NCI-H2196 (cell line): ENCODE measurements around the gene FEZF1.

Experiments used
- DNase-seq: peaks from one replicate; lab custom pipeline; 2025; ENCODE audit not compliant: unreplicated experiment; lab: John Stamatoyannopoulos, UW

FEZF1 gene

DNA sequence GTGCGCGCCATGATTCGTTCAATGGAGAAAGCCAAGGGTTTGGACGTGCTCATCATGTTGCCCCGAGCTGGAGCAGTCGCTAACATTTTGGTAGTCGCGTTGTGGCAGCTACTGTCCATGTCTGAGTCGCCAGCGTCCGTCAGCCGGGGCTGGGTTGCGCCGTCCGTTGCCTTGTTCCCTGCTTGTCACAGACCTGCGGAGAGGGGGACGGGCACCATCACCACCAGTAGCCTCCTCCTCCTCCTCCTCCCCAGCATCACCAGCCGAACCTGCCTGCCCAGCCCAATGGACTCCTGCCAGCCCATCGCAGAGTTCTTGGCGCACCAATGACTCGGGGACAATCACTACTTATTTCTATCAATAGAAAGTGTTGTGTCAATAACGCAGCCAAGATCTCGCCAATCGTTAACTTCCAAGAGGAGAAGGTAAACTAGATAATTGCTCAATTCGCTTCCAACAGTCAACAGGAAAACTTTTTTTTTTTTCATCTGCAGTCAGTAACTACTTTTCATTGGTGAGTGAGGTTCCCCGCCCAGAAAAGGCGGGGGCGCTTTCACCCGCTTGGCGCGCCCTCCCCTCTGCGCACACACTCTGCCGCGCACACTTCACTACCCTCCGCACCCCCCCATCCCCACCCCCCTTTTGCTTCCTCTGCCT is at the start of gene FEZF1:
Gene FEZF1, minus strand, starts transcription at position 432 of the 657 bp plus-strand sequence. Its CDS starts 313 bp downstream, at position 119.
- DNase-seq, result peak; percentile 73

DNA sequence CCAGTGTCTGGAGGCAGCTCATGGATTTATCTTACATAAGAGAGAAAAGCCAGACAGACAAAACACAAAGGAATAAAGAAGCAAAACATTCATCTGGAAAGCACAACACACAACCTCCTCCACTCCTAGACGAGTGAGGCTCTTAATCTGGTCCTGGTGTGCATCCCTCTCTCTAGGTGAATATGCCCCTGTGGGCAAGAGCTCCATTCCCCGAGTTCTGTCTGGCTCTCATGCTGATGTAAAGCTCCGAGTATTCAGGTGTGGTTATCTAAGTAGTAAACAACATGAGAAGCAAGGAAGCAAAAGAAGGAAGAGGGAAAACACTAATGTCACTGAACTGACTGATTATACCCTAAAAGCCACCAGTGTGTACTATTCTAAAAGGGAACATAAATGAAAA is 47.9 kb upstream of the FEZF1 start:
- no peak for DNase-seq

DNA sequence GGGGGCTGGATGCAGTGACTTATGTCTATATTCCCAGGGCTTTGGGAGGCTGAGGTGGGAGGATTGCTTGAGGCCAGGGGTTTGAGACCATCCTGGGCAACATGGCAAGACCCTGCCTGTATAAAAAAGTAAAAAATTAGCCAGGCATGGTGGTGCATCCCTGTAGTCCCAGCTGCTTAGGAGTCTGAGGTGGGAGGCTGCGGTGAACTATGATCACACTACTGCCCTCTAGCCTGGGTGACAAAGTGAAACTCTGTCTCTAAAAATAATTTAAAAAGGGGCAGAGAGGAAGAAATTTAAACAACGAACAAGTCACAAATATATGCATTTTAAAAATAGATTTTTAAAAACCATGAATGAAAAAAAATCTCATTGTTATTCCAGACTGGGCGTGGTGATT is 46.2 kb upstream of the FEZF1 start:
- DNase-seq, result no peak

DNA sequence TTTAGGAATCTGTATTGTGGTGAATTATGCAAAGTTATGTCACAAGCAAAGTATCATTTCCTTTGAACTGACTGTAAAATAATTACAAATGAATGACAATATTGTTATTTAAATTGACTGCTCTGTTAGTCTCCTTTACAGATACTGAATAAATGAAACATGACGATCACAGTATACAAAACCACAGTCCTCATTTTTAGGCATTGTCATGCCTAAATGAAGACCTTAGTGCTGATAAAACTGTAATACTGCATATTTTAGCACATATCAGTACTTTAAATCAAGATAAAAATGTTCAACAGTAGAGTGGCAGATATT is 39.7 kb upstream of the FEZF1 start:
- DNase-seq, result no peak

DNA sequence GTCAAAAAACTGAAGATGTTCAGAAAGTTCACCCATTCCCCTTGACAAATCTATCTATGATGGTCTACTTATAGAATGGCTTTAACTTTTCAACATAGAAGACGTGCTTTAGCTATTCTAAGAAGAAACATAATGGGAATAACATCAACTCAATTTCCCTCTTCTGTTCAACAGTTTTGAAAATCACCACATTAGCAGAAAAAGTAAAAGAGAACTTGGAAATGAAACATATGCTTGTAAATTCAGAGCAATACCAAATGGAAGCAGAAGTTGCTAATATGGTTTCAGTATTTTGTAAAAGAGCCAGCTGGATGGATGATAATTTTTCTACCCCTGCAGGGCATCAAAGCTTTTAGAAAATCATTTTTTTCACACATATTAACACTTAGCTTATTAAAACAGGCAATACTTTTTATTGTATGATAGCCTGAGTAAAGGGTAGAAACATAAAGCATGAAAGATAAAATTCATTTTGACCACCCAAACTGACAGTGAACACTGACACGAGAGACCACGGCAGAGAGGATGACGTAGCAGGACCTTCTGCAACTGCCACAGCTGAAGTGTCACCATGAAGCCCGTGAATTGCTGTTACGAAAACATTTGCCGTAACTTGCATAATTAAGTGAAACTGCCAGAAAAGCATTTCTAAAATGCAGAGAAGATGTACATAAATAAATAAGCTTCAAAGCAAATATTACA is 39.2 kb upstream of the FEZF1 start:
- no peak for DNase-seq

DNA sequence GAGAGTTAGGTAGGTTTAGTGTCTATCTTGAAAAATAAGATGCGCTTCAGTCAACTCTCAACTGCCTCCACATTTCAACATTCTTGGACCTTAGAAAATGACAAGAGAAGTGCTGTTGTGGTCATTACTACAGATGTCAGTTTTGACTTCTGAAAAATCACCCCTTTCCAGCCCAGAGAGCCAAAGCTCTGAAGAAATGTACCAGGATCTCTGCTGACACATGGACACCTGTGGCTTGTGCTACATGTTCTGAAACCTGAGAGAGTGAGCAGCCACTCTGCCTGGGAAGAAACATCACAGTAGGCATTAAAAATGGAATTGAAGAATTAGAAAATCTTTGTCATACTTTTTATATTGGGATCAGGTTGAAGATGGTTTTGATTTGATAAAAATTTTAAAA is 35.9 kb upstream of the FEZF1 start:
- no peak for DNase-seq

DNA sequence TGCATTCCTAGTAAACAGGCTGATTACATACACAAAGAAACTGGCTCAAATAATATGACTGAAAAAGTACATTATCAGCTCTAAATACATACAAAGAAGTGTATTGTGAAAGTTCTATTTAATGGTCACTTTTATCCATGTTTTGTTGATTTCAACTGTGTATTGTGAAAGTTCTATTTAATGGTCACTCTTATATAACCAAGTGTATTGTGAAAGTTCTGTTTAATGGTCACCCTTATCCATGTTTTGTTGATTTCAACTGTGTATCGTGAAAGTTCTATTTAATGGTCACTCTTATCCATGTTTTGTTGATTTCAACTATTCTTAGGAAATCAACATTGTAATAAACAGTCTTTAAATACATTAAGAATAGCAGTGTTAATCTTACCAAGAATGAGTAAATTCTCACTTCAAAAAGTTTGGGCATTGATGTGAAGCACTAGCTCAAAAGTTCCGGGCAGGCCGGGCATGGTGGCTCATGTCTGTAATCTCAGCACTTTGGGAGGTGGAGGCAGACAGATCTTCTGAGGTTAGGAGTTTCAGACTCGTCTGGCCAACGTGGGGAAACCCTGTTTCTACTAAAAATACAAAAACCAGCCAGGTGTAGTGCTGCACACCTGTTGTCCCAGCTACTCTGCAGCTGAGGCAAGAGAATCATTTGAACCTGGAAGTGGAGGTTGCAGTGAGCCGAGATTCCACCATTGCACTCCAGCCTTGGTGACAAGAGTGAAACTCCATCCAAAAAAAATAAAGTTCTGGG is 34.8 kb upstream of the FEZF1 start:
- no peak for DNase-seq

DNA sequence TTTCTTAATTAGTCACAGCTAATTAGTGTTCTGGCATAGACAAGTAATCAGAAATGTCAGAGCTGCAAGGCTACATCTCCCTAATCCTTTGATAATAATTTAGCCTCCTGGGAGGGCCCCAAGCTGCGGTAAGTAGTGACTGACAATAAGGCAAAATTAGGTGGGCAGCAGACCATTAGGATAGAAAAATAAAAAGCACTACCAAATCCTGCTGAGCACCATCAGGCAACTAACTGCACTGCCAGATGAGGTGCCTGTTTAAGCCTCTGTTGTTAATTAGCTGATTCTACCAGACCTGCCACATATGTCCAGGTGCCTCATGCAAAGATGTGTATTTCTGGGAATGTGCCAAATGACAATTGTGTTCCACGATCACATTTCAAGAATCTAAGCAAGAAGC is 32.5 kb upstream of the FEZF1 start:
- no peak for DNase-seq

DNA sequence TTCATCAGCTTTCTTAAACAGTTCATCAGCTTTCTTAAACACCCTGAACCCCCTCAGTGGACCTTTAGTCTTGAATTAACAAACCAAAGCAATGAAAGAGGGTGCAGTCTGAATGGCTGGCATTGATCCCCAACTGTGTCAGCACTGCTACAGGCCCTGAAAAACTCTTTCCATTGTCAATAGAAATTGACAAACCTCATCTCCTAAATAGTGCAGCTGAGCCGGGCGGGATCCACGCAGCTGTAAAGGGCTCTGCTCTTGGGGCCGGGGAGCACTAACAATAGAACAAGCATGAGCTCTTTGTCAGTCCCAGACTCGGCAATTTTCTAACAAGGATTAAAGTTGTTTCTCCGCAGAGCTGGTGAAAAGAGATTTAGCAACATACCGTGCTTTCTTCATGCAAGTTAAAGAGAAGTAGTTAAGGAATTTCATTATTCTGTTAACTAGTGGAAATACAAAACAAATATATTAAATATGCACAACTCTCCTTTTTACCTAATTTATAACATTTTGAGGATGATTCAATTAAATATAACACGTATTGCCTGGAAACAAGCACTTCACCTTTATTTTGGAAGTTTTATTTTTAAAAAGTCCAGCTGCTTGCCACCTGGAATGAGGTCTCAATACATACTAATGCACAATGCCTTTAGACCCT is 24.7 kb upstream of the FEZF1 start:
- DNase-seq, result no peak

DNA sequence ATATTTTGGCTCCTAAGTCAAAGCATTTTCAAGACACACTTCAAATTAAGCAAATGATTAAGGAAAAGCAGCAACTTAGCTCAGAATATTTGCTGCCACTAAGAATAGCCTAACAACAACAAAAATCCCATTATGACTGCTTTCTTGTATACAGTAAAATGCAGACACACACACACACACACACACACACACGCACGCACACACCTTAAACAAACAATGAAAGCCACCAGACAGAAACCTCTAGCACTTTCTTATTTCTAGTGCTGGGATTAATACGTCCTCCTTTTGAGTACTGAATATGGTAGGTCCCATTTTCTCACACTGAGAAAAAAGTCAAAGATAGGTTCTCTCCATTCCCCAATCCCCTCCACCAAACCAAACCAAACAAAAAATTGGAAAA is 23.4 kb upstream of the FEZF1 start:
- no peak for DNase-seq

DNA sequence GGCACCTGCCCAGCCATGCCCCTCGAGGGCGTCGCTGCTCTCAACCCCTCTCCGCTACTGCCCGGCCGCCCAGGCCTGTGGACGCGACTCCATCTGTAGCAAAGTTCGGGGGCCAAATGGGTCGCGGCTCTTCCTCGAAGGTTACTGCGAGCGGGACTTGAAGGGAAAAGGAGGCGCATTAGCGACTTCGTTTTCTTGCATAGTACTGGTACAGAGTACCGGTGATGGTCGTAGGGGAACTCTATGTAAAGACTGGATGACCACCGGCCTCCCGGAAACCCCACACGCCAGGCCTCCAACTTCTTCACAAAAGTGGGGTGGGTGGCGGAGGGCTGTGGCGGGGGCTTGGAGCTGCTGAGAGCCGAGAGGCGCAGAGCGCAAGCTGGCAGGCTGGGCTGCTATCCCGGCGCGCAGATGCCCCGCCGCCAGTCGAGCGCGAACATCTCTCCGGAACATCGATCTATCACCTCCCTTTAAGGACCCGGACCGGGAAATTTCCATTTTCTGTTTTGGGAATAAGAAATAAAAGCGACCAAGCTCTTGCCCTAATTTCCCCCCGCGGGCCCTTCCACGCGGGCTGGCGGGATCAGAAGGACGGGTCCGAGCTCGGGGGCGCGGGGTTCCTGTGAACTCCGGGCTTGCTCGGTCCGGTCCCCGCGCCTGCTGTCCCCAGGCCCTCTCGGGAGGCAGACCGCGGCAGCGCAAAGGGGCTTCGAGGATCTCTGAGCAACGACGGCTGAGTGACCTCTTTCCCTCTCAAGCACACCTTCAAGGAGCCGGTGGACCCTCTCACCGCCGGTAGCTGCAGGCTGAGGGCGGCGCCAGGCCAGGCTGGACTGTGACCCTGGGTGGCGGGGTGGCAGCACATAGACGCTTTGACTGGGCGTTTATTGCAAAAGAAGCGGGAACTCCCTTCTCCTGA is 12.2 kb upstream of the FEZF1 start:
- DNase-seq, result no peak

DNA sequence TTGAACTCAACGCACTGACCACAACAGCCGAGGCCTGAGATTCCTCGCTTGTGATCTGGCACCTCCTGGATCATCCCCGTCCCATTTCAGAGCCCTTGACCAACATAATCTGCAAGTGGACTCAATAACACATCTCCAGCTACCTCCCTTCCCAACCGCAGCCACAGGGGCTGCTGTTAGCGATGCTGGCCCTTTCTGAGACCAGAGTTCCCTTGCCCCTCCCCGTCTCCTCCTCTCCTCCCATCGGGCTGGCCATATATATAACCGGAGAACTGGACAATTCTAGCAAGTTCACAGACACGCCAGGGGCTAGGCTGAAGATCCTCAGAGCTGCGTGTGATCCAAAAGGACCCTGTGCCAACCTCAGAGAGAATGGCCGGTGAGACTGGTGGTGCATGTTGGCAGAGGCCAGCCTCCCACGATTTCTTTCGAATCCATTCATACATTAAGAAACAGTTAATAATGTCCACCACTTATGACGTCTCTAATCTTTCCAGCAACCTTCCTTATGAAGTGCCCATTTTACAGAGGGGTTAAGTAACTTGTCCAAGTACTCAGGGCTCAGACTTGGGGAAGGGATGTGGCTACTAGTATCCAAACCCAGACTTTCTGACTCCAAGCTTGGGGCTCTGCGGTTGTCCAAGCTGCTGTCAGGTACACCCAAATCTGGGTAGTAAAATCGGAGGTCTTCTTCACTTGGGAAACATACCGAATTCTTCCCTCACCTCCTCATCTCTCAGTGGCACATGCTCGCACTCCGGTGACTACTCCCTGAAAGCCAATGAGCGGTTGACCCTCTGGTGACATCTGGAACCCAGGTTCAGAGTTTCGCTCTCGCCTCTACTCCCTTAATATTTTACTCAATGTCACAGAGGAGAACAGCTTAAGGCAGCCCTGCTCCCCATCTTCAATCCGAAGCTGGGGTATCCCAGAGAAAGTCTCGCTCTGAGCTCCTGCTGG is 11.2 kb upstream of the FEZF1 start:
- DNase-seq, result no peak

DNA sequence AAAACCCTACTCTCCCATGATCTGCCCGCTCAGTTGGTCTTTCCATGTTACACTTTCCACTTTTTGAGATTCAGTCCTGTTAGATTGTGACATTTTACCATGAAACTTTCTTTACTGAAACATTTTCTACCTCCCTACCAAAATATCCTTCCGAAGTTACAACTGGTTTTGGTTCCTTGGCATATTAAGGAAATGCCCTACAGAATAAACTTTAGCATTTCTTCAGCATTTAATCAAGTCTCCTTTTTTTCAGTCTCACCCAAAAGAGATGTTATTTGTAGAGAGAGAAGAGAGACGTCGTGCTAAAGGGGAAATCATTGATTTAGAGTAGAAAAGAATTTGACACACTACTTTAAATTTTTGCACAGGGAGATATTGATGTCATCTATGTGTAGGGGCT is 9.7 kb upstream of the FEZF1 start:
- DNase-seq, result no peak

DNA sequence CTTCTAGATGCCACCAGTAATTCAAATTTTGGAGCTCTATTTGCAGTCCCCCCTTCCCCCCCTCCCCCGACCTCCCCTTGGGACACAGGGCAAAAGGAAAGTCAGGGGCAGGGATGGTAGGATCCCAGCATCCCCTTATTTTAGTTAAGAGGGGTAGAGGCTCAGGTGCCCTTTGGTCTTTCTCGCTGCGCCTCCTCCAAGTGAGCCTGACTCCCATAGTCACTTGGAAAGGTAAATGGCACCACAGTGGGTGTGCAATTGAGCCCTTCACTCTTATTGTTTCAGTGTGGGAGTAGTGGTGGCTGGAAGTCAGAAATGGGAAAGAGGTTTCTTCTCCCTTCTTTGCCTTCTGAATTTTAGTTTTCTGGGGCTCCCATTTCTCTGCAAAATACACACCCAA is 8.2 kb upstream of the FEZF1 start:
- no peak for DNase-seq

DNA sequence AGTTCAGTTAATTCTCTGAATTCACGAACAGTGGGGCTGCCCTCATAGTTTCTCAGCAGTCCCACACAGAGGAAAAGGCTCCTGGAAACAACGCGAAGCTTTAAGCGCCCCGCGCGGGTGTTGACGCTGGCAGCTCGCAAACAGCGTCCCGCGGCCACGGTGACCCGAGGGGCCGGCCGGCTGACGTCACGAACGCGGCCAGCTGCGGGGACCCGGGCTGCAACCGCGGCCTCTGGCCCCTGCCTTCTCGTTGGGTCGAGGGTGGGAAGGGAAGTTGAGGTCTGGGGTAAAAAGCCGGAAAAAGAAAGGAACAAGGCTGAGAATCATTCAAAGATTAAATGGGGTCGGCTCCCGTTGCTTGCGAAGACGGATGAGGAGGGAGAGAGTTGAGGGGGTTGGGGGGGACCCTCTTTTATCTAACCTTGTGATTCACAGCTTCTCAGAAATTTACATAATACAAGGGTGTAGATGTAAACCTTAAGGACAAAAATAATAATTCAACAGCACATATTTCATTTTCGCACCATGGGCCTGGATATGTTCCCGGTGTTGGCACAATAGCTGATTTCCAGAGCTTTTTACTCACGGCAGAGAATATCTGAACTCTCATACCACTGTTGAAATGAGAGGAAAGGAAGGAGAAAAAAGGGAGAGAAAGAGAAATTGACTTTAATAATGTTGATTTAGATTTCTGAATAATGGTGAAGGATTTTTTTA is 7.3 kb upstream of the FEZF1 start:
- no peak for DNase-seq

DNA sequence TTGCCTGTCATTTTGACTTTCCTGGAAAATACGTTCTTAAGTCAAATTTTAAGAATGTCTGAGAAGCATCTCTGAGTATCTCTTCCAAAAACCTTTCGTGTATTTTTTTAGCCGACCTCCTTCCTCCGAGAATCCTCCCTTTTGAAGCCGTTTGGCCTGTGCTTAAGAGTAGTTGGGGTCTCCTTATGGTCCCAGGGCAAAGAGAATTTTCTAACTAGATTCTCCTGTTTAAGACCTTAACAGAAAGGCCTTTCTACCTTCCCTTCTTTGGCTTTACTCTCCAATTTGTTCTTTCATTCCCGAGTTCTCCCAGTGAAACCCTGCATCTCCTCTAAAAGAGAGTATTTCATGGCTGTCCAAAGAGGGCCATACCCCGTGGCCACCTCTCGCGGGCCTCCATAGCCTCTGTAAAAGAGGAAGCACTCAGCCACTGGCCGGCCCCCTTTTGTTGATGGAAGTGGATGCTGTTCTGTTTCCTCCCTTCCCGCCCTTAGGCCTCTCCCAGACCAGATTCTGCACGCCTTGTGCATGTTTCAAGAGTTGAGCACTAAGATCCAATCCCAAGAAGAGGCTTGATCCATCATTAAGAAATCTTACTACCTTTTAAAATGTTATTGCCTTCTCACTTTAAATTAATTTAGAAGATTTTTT is 6.6 kb upstream of the FEZF1 start:
- no peak for DNase-seq

DNA sequence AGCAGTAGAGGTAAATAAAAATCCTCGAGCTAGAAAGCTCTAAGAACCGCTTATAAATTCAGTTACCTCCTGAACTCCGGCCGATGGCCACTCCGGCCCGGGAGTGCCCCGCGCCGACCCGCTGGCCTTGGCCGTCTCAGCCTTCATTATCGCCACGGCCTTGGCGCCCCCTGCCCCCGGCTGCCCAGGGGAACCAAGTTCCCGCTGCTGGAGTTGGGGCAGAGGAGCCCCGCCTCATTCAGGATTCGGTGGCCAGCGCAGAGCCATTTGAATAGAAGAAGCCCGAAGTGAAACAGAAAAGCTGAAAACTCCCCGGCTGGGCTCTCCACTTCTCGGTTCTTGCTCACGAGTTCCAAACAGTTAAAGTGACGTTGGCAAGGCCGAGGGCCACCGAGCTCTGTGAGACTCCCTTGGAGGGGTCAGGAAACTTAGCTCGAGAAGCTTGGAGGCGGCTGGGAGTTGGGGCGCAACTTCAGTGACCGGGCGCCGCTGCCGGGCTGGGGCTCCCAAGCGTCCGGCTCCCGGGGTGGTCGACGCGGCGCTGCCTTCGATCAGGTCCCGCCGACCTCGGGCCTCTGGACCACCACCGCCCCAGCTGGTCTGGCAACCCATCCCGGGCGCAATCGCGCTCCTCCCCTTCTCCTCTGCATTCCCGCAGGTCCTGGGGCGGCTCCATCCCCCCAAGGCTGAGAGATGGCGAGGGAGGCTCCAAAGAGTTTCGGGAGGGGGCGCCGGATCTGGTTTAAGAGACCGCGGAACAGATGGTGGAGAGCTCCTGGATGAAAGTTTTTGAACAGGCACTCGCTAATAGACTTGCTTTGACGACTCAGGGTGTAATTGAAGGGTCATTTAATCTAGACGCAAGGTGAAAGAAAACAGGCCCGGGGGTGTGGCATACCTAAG is 5.8 kb upstream of the FEZF1 start:
- no peak for DNase-seq
